HepG2 (cell line): ENCODE results near the gene SH2B2. TPM values are rescaled to one million over a fixed set of nuclear protein-coding genes. Genes with fewer than 3 reads are reported as not detected.

Experiments used
- ATAC-seq: fragments of 200-7000 bp; cut with Tn5 transposase; 3 replicates; pipeline ENCODE4 v1.9.1; 2020; ENCODE audit warnings: mild to moderate bottlenecking, moderate library complexity
- BruUV-seq: library from RNA; stranded (reverse); fragments of 400-500 nt; replicated peaks from 2 replicates; lab custom pipeline; 2021; lab: Mats Ljungman, UMichigan
- CTCF ChIA-PET: fragments of 300-600 bp; formaldehyde crosslinking; extraction: SDS; loops from one replicate; lab custom pipeline; 2021; ENCODE audit warnings: low total read pairs, inconsistent platforms, low intra/inter-chr PET ratio; lab: Yijun Ruan, JAX
- POLR2A ChIA-PET: fragments of 350-600 bp; sonication (Branson Sonifier 250); formaldehyde crosslinking; loops from one replicate; lab custom pipeline; 2020; ENCODE audit warnings: antibody characterized with exemption, inconsistent platforms; lab: Yijun Ruan, JAX
- DNase-seq: peaks from one replicate; pipeline ENCODE4 v3.0.0-alpha.2; 2015; ENCODE audit warnings: low spot score
- FAIRE-seq: peaks from 3 replicates; lab custom pipeline; 2011; peaks lifted over from hg19 to GRCh38; lab: Jason Lieb, UNC
- H2AFZ ChIP-seq: one replicate; pipeline ENCODE4 v1.6.1; 2011; ENCODE audit warnings: low read length, inconsistent platforms
- H3K27ac ChIP-seq: fragments of 300-600 bp; 3 replicates; pipeline ENCODE4 v1.8.0; 2011; ENCODE audit warnings: mixed run types, mild to moderate bottlenecking, mixed read lengths, low read length, inconsistent platforms; ENCODE audit not compliant: insufficient read depth; ENCODE audit errors: extremely low read length
- H3K27me3 ChIP-seq, 2 experiments: fragments of 200-600 bp in 1 of 2; 2 replicates in 1 of 2; 3 replicates in 1 of 2; pipeline versions ENCODE4 v1.6.0 to v1.8.0; 2011; ENCODE audit warnings: low read length in 2 of 2, mild to moderate bottlenecking in 2 of 2, moderate library complexity in 2 of 2, inconsistent platforms in 1 of 2; ENCODE audit not compliant: insufficient read depth in 2 of 2, control insufficient read depth in 1 of 2
- H3K36me3 ChIP-seq, 2 experiments: fragments of 200-600 bp in 1 of 2; replicated peaks in 1 of 2; 2 replicates in 1 of 2; 3 replicates in 1 of 2; pipeline versions ENCODE4 v1.5.1 to v1.8.0; 2011; ENCODE audit warnings: low read length in 2 of 2, inconsistent platforms in 1 of 2; ENCODE audit not compliant: insufficient read depth in 2 of 2, control insufficient read depth in 1 of 2
- H3K4me1 ChIP-seq: 2 replicates; pipeline ENCODE4 v1.5.1; 2012; ENCODE audit warnings: low read length, inconsistent platforms; ENCODE audit not compliant: insufficient read depth
- H3K4me2 ChIP-seq: 2 replicates; pipeline ENCODE4 v1.6.0; 2011; ENCODE audit warnings: low read depth, low read length, inconsistent platforms
- H3K4me3 ChIP-seq, 3 experiments: fragments of 200-600 bp in 1 of 3; sonication (generic), shearing (Covaris generic) in 1 of 3; replicated peaks in 1 of 3; 2 replicates each; pipeline ENCODE4 v1.5.1; 2011 to 2016; ENCODE audit warnings: low read length in 3 of 3, inconsistent platforms in 2 of 3, low read depth in 2 of 3, mild to moderate bottlenecking in 2 of 3, control low read depth in 1 of 3, mixed read lengths in 1 of 3; ENCODE audit not compliant: insufficient read depth in 1 of 3
- H3K79me2 ChIP-seq: one replicate; pipeline ENCODE4 v1.6.1; 2011; ENCODE audit warnings: low read length, inconsistent platforms; ENCODE audit not compliant: insufficient read depth
- H3K9ac ChIP-seq: 2 replicates; pipeline ENCODE4 v1.6.0; 2011; ENCODE audit warnings: mild to moderate bottlenecking, low read depth, low read length, inconsistent platforms; ENCODE audit not compliant: insufficient read depth
- H3K9me3 ChIP-seq: 2 replicates; pipeline ENCODE4 v1.5.1; 2012; ENCODE audit warnings: mild to moderate bottlenecking, low read length
- H4K20me1 ChIP-seq: 2 replicates; pipeline ENCODE4 v1.6.0; 2011; ENCODE audit warnings: inconsistent platforms, mild to moderate bottlenecking, low read length, moderate library complexity; ENCODE audit not compliant: insufficient read depth
- HES4 ChIP-seq: sonication (generic); formaldehyde crosslinking; IDR thresholded peaks from 2 replicates; pipeline ENCODE4 v1.9.0; 2021; ENCODE audit warnings: mild to moderate bottlenecking, missing genetic modification reagents, borderline replicate concordance
- NRL ChIP-seq: sonication (generic); formaldehyde crosslinking; IDR thresholded peaks from 2 replicates; pipeline ENCODE4 v1.5.0; 2020; ENCODE audit warnings: missing genetic modification reagents, mild to moderate bottlenecking, moderate library complexity, borderline replicate concordance
- SCMH1 ChIP-seq: sonication (generic); formaldehyde crosslinking; IDR thresholded peaks from 2 replicates; pipeline ENCODE4 v1.9.0; 2021; ENCODE audit warnings: missing genetic modification reagents, mild to moderate bottlenecking, borderline replicate concordance
- ZNF431 ChIP-seq: sonication (generic); formaldehyde crosslinking; IDR thresholded peaks from 2 replicates; pipeline ENCODE4 v1.9.0; 2022; ENCODE audit warnings: missing genetic modification reagents, low read depth, mild to moderate bottlenecking, borderline replicate concordance
- ZNF841 ChIP-seq: sonication (generic); formaldehyde crosslinking; IDR thresholded peaks from 2 replicates; pipeline ENCODE4 v1.8.1; 2023; ENCODE audit warnings: missing genetic modification reagents, borderline replicate concordance
- WGBS: methylation state at CpG from one replicate; pipeline ENCODE4 v1.1.6; 2017; ENCODE audit warnings: low lambda C conversion rate; 5-methylcytosine and 5-hydroxymethylcytosine counted together
- in situ Hi-C: cut with HindIII; loops from 2 replicates; pipeline ENCODE4 v1.10.0; 2017; ENCODE audit warnings: low pct_unique_long_range_greater_than_20kb; ENCODE audit not compliant: extremely low pct_ligation_motif_present
- intact Hi-C: fragments of 100-400 bp; cut with micrococcal nuclease; formaldehyde crosslinking; loops from one replicate; pipeline ENCODE4 v1.10.0; 2022; ENCODE audit not compliant: unreplicated experiment
- polyA plus RNA-seq, 8 experiments: library from polyadenylated mRNA; depleted of rRNA in 3 of 8; stranded (reverse) in 7 of 8; unstranded in 1 of 8; fragments of >200 nt; fragmentation: Illumina TruSeq in 4 of 8; extraction: Trizol in 4 of 8; gene quantifications; 2 replicates each; pipeline versions ENCODE4 v1.2.1 to v1.2.3, GENCODE V29; 2011 to 2016; ENCODE audit warnings: low read depth in 4 of 8, missing spikeins in 1 of 8, mixed read lengths in 1 of 8; ENCODE audit not compliant: insufficient read depth in 1 of 8
- total RNA-seq, 5 experiments: library from RNA; depleted of rRNA; stranded (reverse); fragments of >200 nt; fragmentation: Illumina TruSeq; extraction: Trizol; gene quantifications; 2 replicates each; pipeline ENCODE4 v1.2.3, GENCODE V29; 2016; ENCODE audit warnings: low read depth in 1 of 5
- TF ChIP-seq, protein P1 (sequence below): sonication (generic); formaldehyde crosslinking; IDR thresholded peaks from 2 replicates; pipeline ENCODE4 v1.5.1; 2020; ENCODE audit warnings: mild to moderate bottlenecking, missing genetic modification reagents, moderate library complexity
- TF ChIP-seq, protein P2 (sequence below), 2 experiments: fragments of 450-650 bp in 1 of 2; sonication (generic) in 1 of 2; formaldehyde crosslinking; IDR thresholded peaks; 2 replicates each; pipeline versions ENCODE4 v1.5.0 to v1.8.0; 2020 to 2022; ENCODE audit warnings: mild to moderate bottlenecking in 1 of 2, missing genetic modification reagents in 1 of 2

Gene SH2B2
- total and polyA plus RNA-seq, 2 of the 13 experiments (the other 11 are each of a cell fraction or from before 2014, with no cell fraction given) = 0.46 to 1.3 TPM

DNA sequence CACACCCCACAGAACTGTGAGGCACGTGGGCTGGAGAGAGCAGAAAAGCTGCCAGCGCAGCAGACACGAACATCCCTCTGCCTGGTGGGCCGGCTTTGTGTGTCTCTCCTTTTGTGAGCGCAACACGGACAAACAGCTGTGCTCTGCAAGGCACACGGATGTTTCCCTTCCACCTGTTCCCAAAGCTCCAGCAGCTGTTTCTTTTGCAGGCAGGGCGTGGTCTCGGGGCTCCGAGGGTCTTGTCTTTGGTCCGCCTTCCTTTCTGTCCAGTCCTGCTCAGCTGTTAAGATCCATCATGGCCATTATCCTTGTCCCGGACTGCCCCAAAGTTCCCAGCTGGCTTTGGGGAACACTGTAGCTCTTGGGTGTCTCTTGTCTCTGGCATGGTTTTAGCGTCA lies 32.7 kb upstream of the SH2B2 start:
- intact Hi-C loops = loop anchor here (2.0 kb wide), 1 partner anchor 19 kb away; no protein-coding TSS in a partner anchor
- Histone ChIP-seq H4K20me1 (no peaks in the 10 kb centered on the region), H3K27ac (peak overlapping the region; percentile 58), H3K79me2 (no peaks in the 10 kb centered on the region), H2AFZ (no peak overlapping the region), H3K9me3 (no peaks in the 10 kb centered on the region), H3K4me3 (no peak overlapping the region; a peak in 1 of 6 replicates), H3K36me3 (peaks cover 3 to 14% of the 10 kb centered on the region in 2 experiments; a peak in 3 of 5 replicates), H3K4me2 (no peak overlapping the region), H3K4me1 (peaks cover 57% of the 10 kb centered on the region), H3K9ac (no peak overlapping the region), H3K27me3 (no peaks in the 10 kb centered on the region)
- no peak for ATAC-seq
- no peak for TF ChIP-seq HES4
- TF ChIP-seq NRL = no peak
- TF ChIP-seq, protein P1, sequence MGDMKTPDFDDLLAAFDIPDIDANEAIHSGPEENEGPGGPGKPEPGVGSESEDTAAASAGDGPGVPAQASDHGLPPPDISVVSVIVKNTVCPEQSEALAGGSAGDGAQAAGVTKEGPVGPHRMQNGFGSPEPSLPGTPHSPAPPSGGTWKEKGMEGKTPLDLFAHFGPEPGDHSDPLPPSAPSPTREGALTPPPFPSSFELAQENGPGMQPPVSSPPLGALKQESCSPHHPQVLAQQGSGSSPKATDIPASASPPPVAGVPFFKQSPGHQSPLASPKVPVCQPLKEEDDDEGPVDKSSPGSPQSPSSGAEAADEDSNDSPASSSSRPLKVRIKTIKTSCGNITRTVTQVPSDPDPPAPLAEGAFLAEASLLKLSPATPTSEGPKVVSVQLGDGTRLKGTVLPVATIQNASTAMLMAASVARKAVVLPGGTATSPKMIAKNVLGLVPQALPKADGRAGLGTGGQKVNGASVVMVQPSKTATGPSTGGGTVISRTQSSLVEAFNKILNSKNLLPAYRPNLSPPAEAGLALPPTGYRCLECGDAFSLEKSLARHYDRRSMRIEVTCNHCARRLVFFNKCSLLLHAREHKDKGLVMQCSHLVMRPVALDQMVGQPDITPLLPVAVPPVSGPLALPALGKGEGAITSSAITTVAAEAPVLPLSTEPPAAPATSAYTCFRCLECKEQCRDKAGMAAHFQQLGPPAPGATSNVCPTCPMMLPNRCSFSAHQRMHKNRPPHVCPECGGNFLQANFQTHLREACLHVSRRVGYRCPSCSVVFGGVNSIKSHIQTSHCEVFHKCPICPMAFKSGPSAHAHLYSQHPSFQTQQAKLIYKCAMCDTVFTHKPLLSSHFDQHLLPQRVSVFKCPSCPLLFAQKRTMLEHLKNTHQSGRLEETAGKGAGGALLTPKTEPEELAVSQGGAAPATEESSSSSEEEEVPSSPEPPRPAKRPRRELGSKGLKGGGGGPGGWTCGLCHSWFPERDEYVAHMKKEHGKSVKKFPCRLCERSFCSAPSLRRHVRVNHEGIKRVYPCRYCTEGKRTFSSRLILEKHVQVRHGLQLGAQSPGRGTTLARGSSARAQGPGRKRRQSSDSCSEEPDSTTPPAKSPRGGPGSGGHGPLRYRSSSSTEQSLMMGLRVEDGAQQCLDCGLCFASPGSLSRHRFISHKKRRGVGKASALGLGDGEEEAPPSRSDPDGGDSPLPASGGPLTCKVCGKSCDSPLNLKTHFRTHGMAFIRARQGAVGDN = peak; percentile 45
- ChIA-PET CTCF (no interaction called here), POLR2A (no interaction called here)
- FAIRE-seq = no peak
- BruUV-seq = no TSS peak
- WGBS = 94% methylated on average over 12 of the region's 13 CpGs
- no peak for DNase-seq
- in situ Hi-C loops = loop anchor here (10.0 to 25.0 kb wide), 2 partner anchors 439 to 567 kb away; partner anchors contain the start of gene CUX1

DNA sequence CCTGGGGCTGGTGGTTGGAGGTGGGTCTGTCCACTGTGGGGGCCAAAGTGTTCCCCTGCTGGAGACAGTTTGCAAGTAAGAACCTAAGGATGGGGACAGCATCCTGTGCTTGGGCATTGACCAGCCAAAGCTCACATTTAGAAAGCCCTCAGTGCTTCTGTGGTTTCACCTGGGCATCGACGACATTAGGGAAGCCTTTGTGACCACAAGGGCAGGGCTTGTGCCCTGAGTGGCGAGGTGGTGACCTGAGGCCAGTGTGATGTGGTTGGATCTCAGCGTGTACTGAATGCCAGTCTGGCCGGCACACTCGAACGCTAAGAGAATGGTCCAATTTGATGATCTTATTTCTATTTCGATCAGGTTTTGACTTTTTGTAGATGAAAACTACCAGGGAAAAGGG lies 32.1 kb upstream of the SH2B2 start:
- Histone ChIP-seq H3K79me2 (no peaks in the 10 kb centered on the region), H4K20me1 (no peaks in the 10 kb centered on the region), H3K4me2 (no peak overlapping the region), H3K4me3 (no peak overlapping the region), H3K27me3 (no peaks in the 10 kb centered on the region), H3K9me3 (no peaks in the 10 kb centered on the region), H3K27ac (no peak overlapping the region), H2AFZ (no peak overlapping the region), H3K36me3 (peaks cover 1 to 10% of the 10 kb centered on the region in 2 experiments; a peak in 3 of 5 replicates), H3K4me1 (peaks cover 62% of the 10 kb centered on the region), H3K9ac (no peak overlapping the region)
- ChIA-PET CTCF (no interaction called here), POLR2A (no interaction called here)
- DNase-seq (no peak), FAIRE-seq (no peak), ATAC-seq (no peak)
- over 99% methylated on average over 6 of the region's 8 CpGs for WGBS
- intact Hi-C loops = no loop called here
- BruUV-seq = no TSS peak
- in situ Hi-C loops = loop anchor here (10.0 to 25.0 kb wide), 2 partner anchors 440 to 567 kb away; partner anchors contain the start of gene CUX1
- no peak for TF ChIP-seq ZNF841 (CRISPR knock-in tag)
- TF ChIP-seq, protein P2, sequence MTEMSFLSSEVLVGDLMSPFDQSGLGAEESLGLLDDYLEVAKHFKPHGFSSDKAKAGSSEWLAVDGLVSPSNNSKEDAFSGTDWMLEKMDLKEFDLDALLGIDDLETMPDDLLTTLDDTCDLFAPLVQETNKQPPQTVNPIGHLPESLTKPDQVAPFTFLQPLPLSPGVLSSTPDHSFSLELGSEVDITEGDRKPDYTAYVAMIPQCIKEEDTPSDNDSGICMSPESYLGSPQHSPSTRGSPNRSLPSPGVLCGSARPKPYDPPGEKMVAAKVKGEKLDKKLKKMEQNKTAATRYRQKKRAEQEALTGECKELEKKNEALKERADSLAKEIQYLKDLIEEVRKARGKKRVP (CRISPR knock-in tag; IDR thresholded peaks at IDR 0.05) = no peak
- no peak for TF ChIP-seq ZNF431 (CRISPR knock-in tag)
- no peak for TF ChIP-seq SCMH1 (CRISPR knock-in tag)
